Mesenchymal stem cell (in vitro differentiated cells and primary cell): Measurements from ENCODE around the gene IMMP2L.
"Not testable (repeated sequence)": the region's sequence is repeated elsewhere in the genome, so short reads cannot be mapped to it uniquely, and the experiment has no call there.

Experiments used
- DNase-seq: peaks from one replicate; pipeline ENCODE4 v3.0.0-alpha.2; 2013
- H2AFZ ChIP-seq: one replicate; pipeline ENCODE4 v1.6.1; 2013; ENCODE audit warnings: low read depth, mild to moderate bottlenecking, control low read depth, inconsistent platforms, low read length, moderate library complexity
- H2AK5ac ChIP-seq: 2 replicates; pipeline ENCODE4 v1.6.1; 2013; ENCODE audit warnings: low read length, moderate library complexity, mild to moderate bottlenecking, inconsistent platforms; ENCODE audit not compliant: severe bottlenecking
- H2BK120ac ChIP-seq: one replicate; pipeline ENCODE4 v1.6.1; 2013; ENCODE audit warnings: low read depth, mild to moderate bottlenecking, inconsistent platforms, low read length, moderate library complexity
- H2BK12ac ChIP-seq, 2 experiments: one replicate each; pipeline ENCODE4 v1.6.1; 2013; ENCODE audit warnings: inconsistent platforms in 2 of 2, low read length in 2 of 2, mild to moderate bottlenecking in 2 of 2, moderate library complexity in 2 of 2, control low read depth in 1 of 2
- H2BK15ac ChIP-seq: one replicate; pipeline ENCODE4 v1.6.1; 2013; ENCODE audit warnings: mild to moderate bottlenecking, low read depth, inconsistent platforms; ENCODE audit not compliant: poor library complexity, severe bottlenecking
- H2BK5ac ChIP-seq: 2 replicates; pipeline ENCODE4 v1.6.1; 2013; ENCODE audit warnings: low read depth, mild to moderate bottlenecking, low read length, control low read depth, inconsistent platforms; ENCODE audit not compliant: poor library complexity, severe bottlenecking
- H3K14ac ChIP-seq, 2 experiments: one replicate each; pipeline ENCODE4 v1.6.1; 2013; ENCODE audit warnings: inconsistent platforms in 2 of 2, low read length in 2 of 2, control low read depth in 1 of 2, mild to moderate bottlenecking in 1 of 2, moderate library complexity in 1 of 2
- H3K18ac ChIP-seq, 2 experiments: one replicate each; pipeline ENCODE4 v1.6.1; 2013; ENCODE audit warnings: inconsistent platforms in 2 of 2, low read length in 2 of 2, control low read depth in 1 of 2, low read depth in 1 of 2, mild to moderate bottlenecking in 1 of 2
- H3K23ac ChIP-seq, 2 experiments: one replicate each; pipeline ENCODE4 v1.6.1; 2013; ENCODE audit warnings: inconsistent platforms in 2 of 2, low read length in 2 of 2, mild to moderate bottlenecking in 2 of 2, moderate library complexity in 2 of 2, control low read depth in 1 of 2
- H3K27ac ChIP-seq: 2 replicates; pipeline ENCODE4 v1.5.1; 2013; ENCODE audit warnings: mild to moderate bottlenecking, moderate library complexity, low read length, control low read depth, inconsistent platforms; ENCODE audit not compliant: poor library complexity, severe bottlenecking
- H3K27me3 ChIP-seq, 2 experiments: 2 replicates each; pipeline versions ENCODE4 v1.6.1 to v1.7.0; 2013; ENCODE audit warnings: low read length in 2 of 2, mild to moderate bottlenecking in 2 of 2, moderate library complexity in 2 of 2, control low read depth in 1 of 2, inconsistent platforms in 1 of 2; ENCODE audit not compliant: control insufficient read depth in 1 of 2, insufficient read depth in 1 of 2
- H3K36me3 ChIP-seq, 2 experiments: 2 replicates each; pipeline versions ENCODE4 v1.6.1 to v1.7.0; 2013; ENCODE audit warnings: low read length in 2 of 2, control low read depth in 1 of 2, inconsistent platforms in 1 of 2, low read depth in 1 of 2, mild to moderate bottlenecking in 1 of 2; ENCODE audit not compliant: insufficient read depth in 2 of 2, control insufficient read depth in 1 of 2
- H3K4ac ChIP-seq, 2 experiments: one replicate each; pipeline ENCODE4 v1.6.1; 2013; ENCODE audit warnings: inconsistent platforms in 2 of 2, low read length in 2 of 2, mild to moderate bottlenecking in 2 of 2, moderate library complexity in 2 of 2, control low read depth in 1 of 2, low read depth in 1 of 2
- H3K4me1 ChIP-seq: 2 replicates; pipeline ENCODE4 v1.6.1; 2013; ENCODE audit warnings: low read depth, low read length, control low read depth; ENCODE audit not compliant: control insufficient read depth, insufficient read depth
- H3K4me2 ChIP-seq: 2 replicates; pipeline ENCODE4 v1.6.1; 2013; ENCODE audit warnings: low read length, mild to moderate bottlenecking, inconsistent platforms; ENCODE audit not compliant: poor library complexity, severe bottlenecking
- H3K4me3 ChIP-seq, 2 experiments: 2 replicates each; pipeline versions ENCODE4 v1.5.1 to v1.7.0; 2013; ENCODE audit warnings: low read length in 2 of 2, mild to moderate bottlenecking in 2 of 2, control low read depth in 1 of 2, low read depth in 1 of 2; ENCODE audit not compliant: insufficient read depth in 1 of 2
- H3K79me1 ChIP-seq: replicated peaks from 2 replicates; pipeline ENCODE4 v1.6.1; 2013; ENCODE audit warnings: mild to moderate bottlenecking, control low read depth, low read length, inconsistent platforms; ENCODE audit not compliant: poor library complexity, severe bottlenecking
- H3K9ac ChIP-seq: 2 replicates; pipeline ENCODE4 v1.7.0; 2013; ENCODE audit warnings: mild to moderate bottlenecking, low read length, moderate library complexity
- H3K9me3 ChIP-seq: 2 replicates; pipeline ENCODE4 v1.7.0; 2013; ENCODE audit warnings: mild to moderate bottlenecking, low read length; ENCODE audit not compliant: control insufficient read depth
- H4K8ac ChIP-seq: one replicate; pipeline ENCODE4 v1.6.1; 2013; ENCODE audit warnings: inconsistent platforms, mild to moderate bottlenecking, low read length, moderate library complexity
- H4K91ac ChIP-seq: one replicate; pipeline ENCODE4 v1.6.1; 2013; ENCODE audit warnings: mild to moderate bottlenecking, low read length, inconsistent platforms
- WGBS: methylation state at CpG from one replicate; pipeline ENCODE4 v1.1.7; 2013; ENCODE audit warnings: mixed read lengths; 5-methylcytosine and 5-hydroxymethylcytosine counted together

The IMMP2L gene

GRCh38 chr7:111588065-111588433 is 25.8 kb upstream of the IMMP2L start:
- H3K23ac ChIP-seq: no peak overlapping the region
- H3K9me3 ChIP-seq: no peaks in the 10 kb centered on the region
- 90% methylated on average over 3 of the region's 3 CpGs for WGBS

DNA sequence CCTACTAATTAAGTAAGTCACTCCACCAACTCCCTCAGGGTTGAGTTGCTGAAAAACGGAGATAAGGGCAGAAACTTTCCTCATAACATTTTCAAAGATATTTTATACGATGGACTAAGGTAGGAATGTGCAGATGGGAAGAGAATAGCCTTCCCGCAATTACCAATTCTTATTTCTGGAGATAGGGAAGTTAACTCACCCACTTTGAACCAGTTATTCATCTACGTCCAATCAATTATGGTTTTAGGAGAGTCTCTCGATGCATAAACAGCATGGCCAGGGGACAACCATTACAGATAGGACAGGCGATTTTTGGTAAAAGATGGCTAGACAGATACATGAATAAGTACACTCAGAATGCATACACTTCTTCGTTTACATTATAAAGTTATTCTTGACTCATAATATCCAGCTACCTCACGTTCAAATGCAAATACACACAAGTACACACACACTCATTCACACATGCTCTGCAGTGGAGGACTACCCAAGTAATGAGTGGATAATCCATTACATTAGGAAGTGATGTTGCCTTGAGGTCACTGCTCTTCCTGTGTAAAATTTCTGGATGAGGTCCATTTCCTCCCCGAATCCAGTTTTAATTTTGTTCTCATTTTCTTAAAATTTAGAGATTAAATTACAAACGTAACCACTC is 25.2 kb upstream of the IMMP2L start:
- H3K27ac ChIP-seq: no peak overlapping the region
- no peak overlapping the region for H3K23ac ChIP-seq
- no peak overlapping the region for H4K91ac ChIP-seq
- H3K4ac ChIP-seq: no peak overlapping the region
- H3K4me1 ChIP-seq: no peaks in the 10 kb centered on the region
- no peak overlapping the region for H3K9ac ChIP-seq
- no peak overlapping the region for H2BK5ac ChIP-seq
- no peaks in the 10 kb centered on the region for H3K27me3 ChIP-seq
- no peak for DNase-seq
- no peak overlapping the region for H3K4me3 ChIP-seq
- H3K79me1 ChIP-seq: no peaks in the 10 kb centered on the region
- H2BK120ac ChIP-seq: no peak overlapping the region
- 72% methylated on average over 3 of the region's 10 CpGs for WGBS
- H2AFZ ChIP-seq: no peak overlapping the region
- no peak overlapping the region for H2AK5ac ChIP-seq
- H3K18ac ChIP-seq: no peak overlapping the region
- H3K36me3 ChIP-seq: no peaks in the 10 kb centered on the region
- no peak overlapping the region for H2BK12ac ChIP-seq
- no peak overlapping the region for H3K4me2 ChIP-seq
- no peak overlapping the region for H4K8ac ChIP-seq
- H2BK15ac ChIP-seq: no peak overlapping the region
- H3K9me3 ChIP-seq: no peaks in the 10 kb centered on the region
- no peak overlapping the region for H3K14ac ChIP-seq

More at GRCh38 chr7:111588065-111588433, 25.8 kb upstream of the IMMP2L start:
- Histone ChIP-seq H3K18ac (no peak overlapping the region), H3K4ac (no peak overlapping the region), H2BK5ac (no peak overlapping the region), H4K8ac (no peak overlapping the region), H4K91ac (no peak overlapping the region), H2AK5ac (no peak overlapping the region), H3K4me2 (no peak overlapping the region), H2AFZ (no peak overlapping the region), H3K4me1 (no peaks in the 10 kb centered on the region), H2BK15ac (no peak overlapping the region), H2BK120ac (no peak overlapping the region), H3K36me3 (no peaks in the 10 kb centered on the region), H3K27ac (no peak overlapping the region), H3K79me1 (no peaks in the 10 kb centered on the region), H3K14ac (no peak overlapping the region), H2BK12ac (no peak overlapping the region), H3K27me3 (no peaks in the 10 kb centered on the region), H3K4me3 (no peak overlapping the region), H3K9ac (no peak overlapping the region)
- no peak for DNase-seq

- H4K8ac ChIP-seq: no peak overlapping the region
- 64% methylated on average over 4 of the region's 4 CpGs for WGBS
- no peak overlapping the region for H3K4me2 ChIP-seq
- no peak overlapping the region for H3K4me3 ChIP-seq
- no peaks in the 10 kb centered on the region for H3K27me3 ChIP-seq
- H3K14ac ChIP-seq: no peak overlapping the region
- no peaks in the 10 kb centered on the region for H3K9me3 ChIP-seq
- H3K36me3 ChIP-seq: no peaks in the 10 kb centered on the region
- no peaks in the 10 kb centered on the region for H3K79me1 ChIP-seq
- H2AK5ac ChIP-seq: no peak overlapping the region
- no peak overlapping the region for H2BK15ac ChIP-seq
- H3K27ac ChIP-seq: no peak overlapping the region
- H3K18ac ChIP-seq: no peak overlapping the region
- no peak overlapping the region for H2AFZ ChIP-seq
- H2BK5ac ChIP-seq: no peak overlapping the region
- H2BK12ac ChIP-seq: no peak overlapping the region
- no peaks in the 10 kb centered on the region for H3K4me1 ChIP-seq
- H3K9ac ChIP-seq: no peak overlapping the region
- no peak for DNase-seq
- H3K23ac ChIP-seq: no peak overlapping the region
- no peak overlapping the region for H2BK120ac ChIP-seq
- no peak overlapping the region for H3K4ac ChIP-seq
- H4K91ac ChIP-seq: no peak overlapping the region
These were observed 24.6 kb upstream of the IMMP2L start for GRCh38 chr7:111586711-111587409.

GRCh38 chr7:111581784-111582488 is 19.6 kb upstream of the IMMP2L start:
- H3K4me3 ChIP-seq: peak overlapping the region in 1 of 2 experiments; percentile 28
- H2BK15ac ChIP-seq, H2AFZ ChIP-seq, H2BK120ac ChIP-seq, H3K36me3 ChIP-seq, H3K18ac ChIP-seq, H3K27ac ChIP-seq, H3K79me1 ChIP-seq, H4K8ac ChIP-seq, H2BK12ac ChIP-seq, H3K4me2 ChIP-seq, H3K23ac ChIP-seq, H2BK5ac ChIP-seq, H3K9me3 ChIP-seq, H3K14ac ChIP-seq, H3K4ac ChIP-seq, DNase-seq, H3K9ac ChIP-seq, H3K27me3 ChIP-seq, H2AK5ac ChIP-seq, H3K4me1 ChIP-seq, H4K91ac ChIP-seq: not testable (repeated sequence)
- WGBS: 94% methylated on average over 19 of the region's 40 CpGs
